Neuronal stem cell (in vitro differentiated cells): ENCODE results near the gene MARVELD3.

Experiments used
- DNase-seq: peaks from one replicate; pipeline ENCODE4 v3.0.0-alpha.2; 2013; ENCODE audit warnings: low spot score
- H2AFZ ChIP-seq: one replicate; pipeline ENCODE4 v1.6.1; 2013; ENCODE audit warnings: mild to moderate bottlenecking, low read length, inconsistent platforms
- H2AK5ac ChIP-seq: 2 replicates; pipeline ENCODE4 v1.6.1; 2013; ENCODE audit warnings: low read depth, mild to moderate bottlenecking, inconsistent platforms, low read length, moderate library complexity, mixed read lengths
- H2BK120ac ChIP-seq: 2 replicates; pipeline ENCODE4 v1.6.1; 2013; ENCODE audit warnings: low read depth, mild to moderate bottlenecking, inconsistent platforms, low read length, moderate library complexity, mixed read lengths
- H2BK12ac ChIP-seq: one replicate; pipeline ENCODE4 v1.6.1; 2013; ENCODE audit warnings: low read length, inconsistent platforms
- H2BK15ac ChIP-seq: 2 replicates; pipeline ENCODE4 v1.6.1; 2013; ENCODE audit warnings: mild to moderate bottlenecking, low read length, inconsistent platforms, mixed read lengths
- H2BK5ac ChIP-seq: one replicate; pipeline ENCODE4 v1.6.1; 2013; ENCODE audit warnings: inconsistent platforms, mild to moderate bottlenecking, low read length, moderate library complexity
- H3K14ac ChIP-seq: one replicate; pipeline ENCODE4 v1.6.1; 2013; ENCODE audit warnings: low read length, inconsistent platforms
- H3K18ac ChIP-seq: 2 replicates; pipeline ENCODE4 v1.6.1; 2013; ENCODE audit warnings: low read length, inconsistent platforms
- H3K23ac ChIP-seq: 2 replicates; pipeline ENCODE4 v1.6.1; 2013; ENCODE audit warnings: low read depth, mild to moderate bottlenecking, mixed read lengths, low read length, inconsistent platforms; ENCODE audit not compliant: poor library complexity
- H3K27ac ChIP-seq: replicated peaks from 3 replicates; pipeline ENCODE4 v1.5.1; 2013; ENCODE audit warnings: low read length, inconsistent platforms
- H3K27me3 ChIP-seq, 3 experiments: 2 replicates each; pipeline ENCODE4 v1.6.1; 2013; ENCODE audit warnings: low read length in 3 of 3, mild to moderate bottlenecking in 2 of 3, inconsistent platforms in 1 of 3, low read depth in 1 of 3, mixed read lengths in 1 of 3, moderate library complexity in 1 of 3; ENCODE audit not compliant: control insufficient read depth in 3 of 3, insufficient read depth in 3 of 3
- H3K36me3 ChIP-seq, 2 donors: replicated peaks in 1 of 2; 2 replicates each; pipeline ENCODE4 v1.6.1; 2013; ENCODE audit warnings: low read length in 2 of 2; ENCODE audit not compliant: control insufficient read depth in 2 of 2, insufficient read depth in 2 of 2
- H3K4ac ChIP-seq: 2 replicates; pipeline ENCODE4 v1.6.1; 2013; ENCODE audit warnings: inconsistent platforms, mild to moderate bottlenecking, low read length, moderate library complexity
- H3K4me1 ChIP-seq, 2 donors: 1 replicate in 1 of 2; 2 replicates in 1 of 2; pipeline ENCODE4 v1.6.1; 2013; ENCODE audit warnings: low read length in 2 of 2, low read depth in 1 of 2; ENCODE audit not compliant: control insufficient read depth in 2 of 2, insufficient read depth in 1 of 2
- H3K4me2 ChIP-seq: one replicate; pipeline ENCODE4 v1.6.1; 2013; ENCODE audit warnings: mild to moderate bottlenecking, low read length, inconsistent platforms; ENCODE audit not compliant: insufficient read depth, poor library complexity, severe bottlenecking
- H3K4me3 ChIP-seq, 2 donors: 2 replicates each; pipeline ENCODE4 v1.5.1; 2013; ENCODE audit warnings: low read length in 2 of 2, mild to moderate bottlenecking in 2 of 2, inconsistent platforms in 1 of 2, moderate library complexity in 1 of 2
- H3K79me1 ChIP-seq: one replicate; pipeline ENCODE4 v1.6.1; 2013; ENCODE audit warnings: low read depth, mild to moderate bottlenecking, inconsistent platforms, low read length, moderate library complexity
- H3K9ac ChIP-seq: one replicate; pipeline ENCODE4 v1.6.1; 2013; ENCODE audit warnings: mild to moderate bottlenecking, low read depth, low read length, inconsistent platforms; ENCODE audit not compliant: poor library complexity
- H3K9me3 ChIP-seq, 2 donors: replicated peaks in 1 of 2; 2 replicates each; pipeline versions ENCODE3 to v1.6.1; 2013; ENCODE audit warnings: low read length in 2 of 2, mild to moderate bottlenecking in 2 of 2, inconsistent platforms in 1 of 2, low read depth in 1 of 2, mixed read lengths in 1 of 2, moderate library complexity in 1 of 2; ENCODE audit not compliant: control insufficient read depth in 2 of 2, insufficient read depth in 1 of 2
- H4K8ac ChIP-seq: one replicate; pipeline ENCODE4 v1.6.1; 2013; ENCODE audit warnings: low read depth, mild to moderate bottlenecking, inconsistent platforms, low read length, moderate library complexity
- H4K91ac ChIP-seq: one replicate; pipeline ENCODE4 v1.6.1; 2013; ENCODE audit warnings: low read length, low read depth, mild to moderate bottlenecking, inconsistent platforms; ENCODE audit not compliant: poor library complexity
- WGBS, 2 donors: extraction: QIAGEN DNeasy Blood & Tissue Kit; methylation state at CpG; one replicate each; pipeline ENCODE4 v1.1.7; 2013; ENCODE audit warnings: missing lambda C conversion rate in 2 of 2, mixed read lengths in 1 of 2; ENCODE audit not compliant: insufficient read length in 2 of 2, insufficient replicate concordance in 1 of 2; ENCODE audit errors: extremely low coverage in 2 of 2; 5-methylcytosine and 5-hydroxymethylcytosine counted together

MARVELD3 gene

GRCh38 chr16:71590584-71590983 is 35.4 kb upstream of the MARVELD3 start:
- Histone ChIP-seq H3K79me1 (no peaks in the 10 kb centered on the region), H2BK120ac (no peak overlapping the region), H4K8ac (no peak overlapping the region), H2BK15ac (no peak overlapping the region), H3K9ac (no peak overlapping the region), H3K4me3 (no peak overlapping the region), H3K18ac (no peak overlapping the region), H3K14ac (no peak overlapping the region), H3K4me2 (no peak overlapping the region), H2BK5ac (no peak overlapping the region), H4K91ac (no peak overlapping the region), H3K4ac (no peak overlapping the region), H3K27ac (no peak overlapping the region), H2AK5ac (no peak overlapping the region), H3K36me3 (no peaks in the 10 kb centered on the region), H2AFZ (no peak overlapping the region), H2BK12ac (no peak overlapping the region), H3K23ac (no peak overlapping the region), H3K9me3 (peaks cover 0 to 2% of the 10 kb centered on the region in 2 donors), H3K27me3 (peaks cover 0 to 23% (median 0%) of the 10 kb centered on the region in 3 experiments), H3K4me1 (peaks cover 0 to 2% of the 10 kb centered on the region in 2 donors)
- DNase-seq = no peak
- WGBS, 2 donors = no CpG with 5 or more reads among the region's 4 CpGs

DNA sequence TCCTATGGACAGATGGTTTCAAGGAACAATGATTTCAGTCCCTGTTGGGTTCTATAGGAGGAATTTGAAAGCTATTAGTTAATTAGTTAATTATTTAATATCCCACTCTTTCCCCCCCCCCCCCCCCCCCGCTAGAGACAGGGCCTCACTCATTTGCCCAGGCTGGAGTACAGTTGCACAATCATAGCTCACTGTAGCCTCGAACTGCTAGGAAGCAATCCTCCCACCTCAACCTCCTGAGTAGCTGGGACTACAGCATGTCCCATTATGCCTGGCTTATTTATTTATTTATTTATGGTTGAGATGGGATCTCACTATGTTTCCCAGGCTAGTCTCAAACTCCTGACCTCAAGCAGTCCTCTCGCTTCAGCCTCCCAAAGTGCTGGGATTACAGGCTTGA is 34.1 kb upstream of the MARVELD3 start:
- DNase-seq = no peak
- Histone ChIP-seq H2BK12ac (no peak overlapping the region), H2AFZ (no peak overlapping the region), H3K4me2 (no peak overlapping the region), H3K18ac (no peak overlapping the region), H3K9ac (no peak overlapping the region), H3K79me1 (no peaks in the 10 kb centered on the region), H2AK5ac (no peak overlapping the region), H2BK15ac (no peak overlapping the region), H3K27me3 (peaks cover 0 to 17% (median 0%) of the 10 kb centered on the region in 3 experiments), H3K23ac (no peak overlapping the region), H3K14ac (no peak overlapping the region), H2BK120ac (no peak overlapping the region), H2BK5ac (no peak overlapping the region), H3K4me1 (peaks cover 0 to 2% of the 10 kb centered on the region in 2 donors), H4K91ac (no peak overlapping the region), H4K8ac (no peak overlapping the region), H3K36me3 (no peaks in the 10 kb centered on the region), H3K4ac (no peak overlapping the region), H3K4me3 (no peak overlapping the region), H3K9me3 (peaks cover 0 to 2% of the 10 kb centered on the region in 2 donors), H3K27ac (no peak overlapping the region)
- WGBS, 2 donors = no CpG with 5 or more reads among the region's 3 CpGs

DNA sequence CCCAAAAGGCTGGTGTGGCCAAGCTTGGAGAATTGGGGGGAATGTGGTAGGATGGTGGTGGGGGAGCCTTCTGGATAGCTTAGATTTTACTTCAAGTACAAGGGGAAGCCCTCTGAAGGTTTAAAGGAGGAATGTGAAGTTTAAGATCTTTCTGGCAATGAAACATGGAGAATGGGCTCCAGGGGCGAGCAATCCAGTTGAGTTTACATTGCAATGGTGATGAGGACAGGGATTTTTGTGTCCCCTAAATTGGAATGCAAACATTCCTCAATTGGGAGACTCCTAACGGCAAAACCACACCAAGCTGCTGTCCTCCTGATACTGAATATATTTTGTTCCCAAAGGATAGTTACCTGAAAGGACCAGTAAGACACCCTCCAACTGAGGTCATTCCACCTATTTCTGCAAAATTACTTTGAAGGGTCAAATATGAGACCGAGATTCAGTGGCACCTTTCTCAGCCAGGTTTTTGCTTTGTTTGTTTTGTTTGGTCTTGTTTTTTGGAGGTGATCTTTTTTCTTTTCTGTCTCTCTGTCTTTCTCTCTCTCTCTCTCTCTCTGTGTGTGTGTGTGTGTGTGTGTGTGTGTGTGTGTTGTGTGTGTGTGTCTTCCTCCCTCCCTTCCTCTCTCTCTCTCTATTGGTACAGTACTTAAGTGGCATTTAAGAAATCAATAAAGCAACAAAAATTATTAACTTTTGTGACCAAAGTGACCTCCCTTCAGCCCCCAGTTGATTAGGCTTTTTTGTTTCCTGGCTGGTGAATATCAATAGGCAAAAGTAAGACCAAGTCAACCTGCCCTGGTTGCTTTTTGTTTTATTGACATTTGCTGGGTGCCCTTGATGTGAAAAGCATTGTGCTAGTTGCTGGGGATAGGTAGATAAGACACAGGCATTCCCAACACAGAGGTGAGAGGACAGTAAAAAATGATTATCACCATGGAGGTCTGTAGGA is 32.7 kb upstream of the MARVELD3 start:
- no peak overlapping the region for H3K4me3 ChIP-seq

DNA sequence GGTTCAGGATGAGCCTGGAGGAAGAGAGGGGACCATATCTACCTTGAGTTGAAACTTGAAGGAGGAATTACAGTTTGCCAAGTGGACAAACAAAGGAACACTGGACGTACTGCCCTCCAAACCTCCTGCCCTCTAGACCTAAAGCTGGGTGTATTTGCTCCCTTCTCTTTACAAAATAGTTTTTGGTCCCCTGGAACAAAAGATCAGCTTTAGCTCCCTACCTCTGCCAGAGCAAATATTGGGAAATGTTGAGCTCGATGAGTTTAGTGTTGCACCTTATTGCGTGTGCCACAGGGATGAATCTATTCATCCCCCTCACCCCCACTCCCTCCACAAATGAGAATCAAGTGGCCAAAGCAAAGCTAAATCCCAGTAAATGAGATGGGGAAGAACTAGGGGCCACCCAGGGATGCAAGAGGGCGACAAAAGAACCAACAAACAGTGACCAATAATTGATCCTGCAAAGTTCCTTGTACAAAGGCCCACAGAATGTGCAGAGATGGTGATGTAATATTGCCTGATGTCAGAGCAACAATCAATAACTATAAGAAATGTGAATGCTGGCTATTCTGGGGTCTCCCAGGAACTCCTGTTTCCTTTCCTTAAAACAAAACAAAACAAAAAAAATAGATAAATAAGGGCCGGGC is 31.9 kb upstream of the MARVELD3 start:
- Histone ChIP-seq H3K4me2 (no peak overlapping the region), H4K8ac (no peak overlapping the region)

More for the DNA sequence above, 32.7 kb upstream of the MARVELD3 start:
- H4K8ac ChIP-seq = no peak overlapping the region
- peaks cover 0 to 11% (median 0%) of the 10 kb centered on the region in 3 experiments for H3K27me3 ChIP-seq
- no peak overlapping the region for H3K4ac ChIP-seq
- H3K9ac ChIP-seq = no peak overlapping the region
- H3K23ac ChIP-seq = no peak overlapping the region
- no peak overlapping the region for H2BK120ac ChIP-seq
- H3K27ac ChIP-seq = no peak overlapping the region
- no CpG with 5 or more reads among the region's 3 CpGs for WGBS, 2 donors
- H3K36me3 ChIP-seq = no peaks in the 10 kb centered on the region
- H3K79me1 ChIP-seq = no peaks in the 10 kb centered on the region
- no peak overlapping the region for H3K18ac ChIP-seq
- H4K91ac ChIP-seq = no peak overlapping the region
- H2BK15ac ChIP-seq = no peak overlapping the region
- H2BK5ac ChIP-seq = no peak overlapping the region
- peaks cover 0 to 2% of the 10 kb centered on the region in 2 donors for H3K4me1 ChIP-seq
- no peak overlapping the region for H2AK5ac ChIP-seq
- no peak overlapping the region for H3K14ac ChIP-seq
- no peak overlapping the region for H2AFZ ChIP-seq
- no peak overlapping the region for H2BK12ac ChIP-seq
- peaks cover 0 to 2% of the 10 kb centered on the region in 2 donors for H3K9me3 ChIP-seq
- H3K4me2 ChIP-seq = no peak overlapping the region
- no peak for DNase-seq

More for the DNA sequence above, 31.9 kb upstream of the MARVELD3 start:
- H2BK15ac ChIP-seq = no peak overlapping the region
- peaks cover 0 to 2% of the 10 kb centered on the region in 2 donors for H3K9me3 ChIP-seq
- H3K4ac ChIP-seq = no peak overlapping the region
- H3K4me3 ChIP-seq = no peak overlapping the region
- no peaks in the 10 kb centered on the region for H3K36me3 ChIP-seq
- no peak overlapping the region for H3K23ac ChIP-seq
- no peak overlapping the region for H2AFZ ChIP-seq
- no peak overlapping the region for H3K27ac ChIP-seq
- no peak overlapping the region for H2BK5ac ChIP-seq
- no peak overlapping the region for H2AK5ac ChIP-seq
- H2BK12ac ChIP-seq = no peak overlapping the region
- H3K79me1 ChIP-seq = no peaks in the 10 kb centered on the region
- H3K27me3 ChIP-seq = peaks cover 0 to 11% (median 0%) of the 10 kb centered on the region in 3 experiments
- no peak overlapping the region for H3K14ac ChIP-seq
- no CpG with 5 or more reads among the region's 5 CpGs for WGBS, 2 donors
- H2BK120ac ChIP-seq = no peak overlapping the region
- H3K4me1 ChIP-seq = peaks cover 0 to 2% of the 10 kb centered on the region in 2 donors
- no peak for DNase-seq
- H4K91ac ChIP-seq = no peak overlapping the region
- H3K9ac ChIP-seq = no peak overlapping the region
- H3K18ac ChIP-seq = no peak overlapping the region
